H9 (cell line): ENCODE results near the gene KIF18B. TPM values are rescaled to one million over a fixed set of nuclear protein-coding genes. Genes with fewer than 3 reads are reported as not detected.

Experiments
- DNase-seq: peaks from one replicate; pipeline ENCODE4 v3.0.0-alpha.2; 2017
- H2AFZ ChIP-seq: one replicate; pipeline ENCODE4 v1.6.1; 2013; ENCODE audit warnings: mild to moderate bottlenecking, low read length, control low read depth, moderate library complexity
- H2AK5ac ChIP-seq: 2 replicates; pipeline ENCODE4 v1.6.1; 2013; ENCODE audit warnings: low read length, control low read depth, mixed read lengths; ENCODE audit not compliant: insufficient read length
- H2BK120ac ChIP-seq: one replicate; pipeline ENCODE4 v1.6.1; 2013; ENCODE audit warnings: low read depth, mild to moderate bottlenecking, low read length, control low read depth, inconsistent platforms; ENCODE audit not compliant: poor library complexity, severe bottlenecking
- H2BK12ac ChIP-seq: 2 replicates; pipeline ENCODE4 v1.6.1; 2013; ENCODE audit warnings: low read length, control low read depth, mixed read lengths, low read depth; ENCODE audit not compliant: insufficient read length
- H2BK15ac ChIP-seq: 2 replicates; pipeline ENCODE4 v1.6.1; 2013; ENCODE audit warnings: low read depth, low read length, control low read depth
- H2BK20ac ChIP-seq: one replicate; pipeline ENCODE4 v1.6.1; 2013; ENCODE audit warnings: low read depth, mild to moderate bottlenecking, low read length, control low read depth, inconsistent platforms; ENCODE audit not compliant: poor library complexity, severe bottlenecking
- H2BK5ac ChIP-seq: 2 replicates; pipeline ENCODE4 v1.6.1; 2013; ENCODE audit warnings: low read length, control low read depth, mixed read lengths; ENCODE audit not compliant: insufficient read length
- H3K14ac ChIP-seq: 2 replicates; pipeline ENCODE4 v1.6.1; 2013; ENCODE audit warnings: low read length, control low read depth; ENCODE audit not compliant: insufficient read depth
- H3K18ac ChIP-seq: 2 replicates; pipeline ENCODE4 v1.6.1; 2013; ENCODE audit warnings: low read depth, mild to moderate bottlenecking, mixed read lengths, low read length, control low read depth; ENCODE audit not compliant: insufficient read length
- H3K23ac ChIP-seq: 2 replicates; pipeline ENCODE4 v1.6.1; 2013; ENCODE audit warnings: low read length, control low read depth, mixed read lengths, low read depth; ENCODE audit not compliant: insufficient read length
- H3K23me2 ChIP-seq: 2 replicates; pipeline ENCODE4 v1.6.1; 2013; ENCODE audit warnings: low read depth, mild to moderate bottlenecking, mixed read lengths, low read length, control low read depth; ENCODE audit not compliant: insufficient read length, poor library complexity, severe bottlenecking
- H3K27ac ChIP-seq: 2 replicates; pipeline ENCODE4 v1.5.1; 2013; ENCODE audit warnings: low read length, control low read depth, mixed read lengths, low read depth; ENCODE audit not compliant: insufficient read length
- H3K27me3 ChIP-seq: 2 replicates; pipeline ENCODE4 v1.6.1; 2013; ENCODE audit warnings: low read length, control low read depth, inconsistent platforms; ENCODE audit not compliant: insufficient read depth
- H3K4ac ChIP-seq: 2 replicates; pipeline ENCODE4 v1.6.1; 2013; ENCODE audit warnings: low read depth, mild to moderate bottlenecking, control low read depth, inconsistent platforms, low read length, moderate library complexity
- H3K4me1 ChIP-seq: 2 replicates; pipeline ENCODE4 v1.6.1; 2013; ENCODE audit warnings: low read length, control low read depth, inconsistent platforms; ENCODE audit not compliant: insufficient read depth
- H3K4me2 ChIP-seq: 2 replicates; pipeline ENCODE4 v1.6.1; 2013; ENCODE audit warnings: low read length, control low read depth, mixed read lengths; ENCODE audit not compliant: insufficient read length, insufficient read depth
- H3K56ac ChIP-seq: 2 replicates; pipeline ENCODE4 v1.6.1; 2013; ENCODE audit warnings: low read depth, mild to moderate bottlenecking, mixed read lengths, low read length, control low read depth; ENCODE audit not compliant: insufficient read length
- H3K79me1 ChIP-seq: 2 replicates; pipeline ENCODE4 v1.6.1; 2013; ENCODE audit warnings: low read depth, mild to moderate bottlenecking, moderate library complexity, low read length, control low read depth, inconsistent platforms; ENCODE audit not compliant: insufficient read depth, poor library complexity, severe bottlenecking
- H3K79me2 ChIP-seq: 2 replicates; pipeline ENCODE4 v1.6.1; 2013; ENCODE audit warnings: low read length, control low read depth, inconsistent platforms; ENCODE audit not compliant: insufficient read depth
- H3K9ac ChIP-seq: 2 replicates; pipeline ENCODE4 v1.6.1; 2013; ENCODE audit warnings: low read length, control low read depth, mixed read lengths; ENCODE audit not compliant: insufficient read length; ENCODE audit errors: extremely low read depth
- H3K9me3 ChIP-seq: one replicate; pipeline ENCODE4 v1.6.1; 2013; ENCODE audit warnings: low read depth, low read length, inconsistent platforms; ENCODE audit not compliant: control insufficient read depth
- H3T11ph ChIP-seq: one replicate; pipeline ENCODE4 v1.6.1; 2013; ENCODE audit warnings: mild to moderate bottlenecking, low read length, control low read depth, inconsistent platforms
- H4K20me1 ChIP-seq: one replicate; pipeline ENCODE4 v1.6.1; 2013; ENCODE audit not compliant: control insufficient read depth, insufficient read length, insufficient read depth
- H4K5ac ChIP-seq: 2 replicates; pipeline ENCODE4 v1.6.1; 2013; ENCODE audit warnings: low read depth, mild to moderate bottlenecking, mixed read lengths, low read length, control low read depth; ENCODE audit not compliant: insufficient read length
- H4K8ac ChIP-seq: replicated peaks from 2 replicates; pipeline ENCODE4 v1.6.1; 2013; ENCODE audit warnings: low read length, control low read depth, mixed read lengths, low read depth; ENCODE audit not compliant: insufficient read length
- H4K91ac ChIP-seq: 2 replicates; pipeline ENCODE4 v1.6.1; 2013; ENCODE audit warnings: low read depth, mild to moderate bottlenecking, moderate library complexity, mixed read lengths, low read length, control low read depth; ENCODE audit not compliant: insufficient read length
- H3K27ac Mint-ChIP-seq, 3 experiments: 2 replicates in 2 of 3; 3 replicates in 1 of 3; pipeline ENCODE4 v1.8.0; 2020 to 2021; ENCODE audit warnings: mixed read lengths in 3 of 3, mild to moderate bottlenecking in 1 of 3, moderate library complexity in 1 of 3
- H3K27me3 Mint-ChIP-seq: 2 replicates; pipeline ENCODE4 v1.8.0; 2021; ENCODE audit warnings: low read depth, mild to moderate bottlenecking, moderate library complexity, mixed read lengths
- H3K36me3 Mint-ChIP-seq, 3 experiments: 2 replicates in 2 of 3; 3 replicates in 1 of 3; pipeline ENCODE4 v1.8.0; 2020 to 2021; ENCODE audit warnings: low read depth in 3 of 3, mixed read lengths in 3 of 3; ENCODE audit not compliant: insufficient read depth in 1 of 3
- H3K4me1 Mint-ChIP-seq, 2 experiments: 2 replicates each; pipeline ENCODE4 v1.8.0; 2020; ENCODE audit warnings: mixed read lengths in 2 of 2
- H3K4me3 Mint-ChIP-seq, 2 experiments: 2 replicates in 1 of 2; 3 replicates in 1 of 2; pipeline ENCODE4 v1.8.0; 2020 to 2021; ENCODE audit warnings: mild to moderate bottlenecking in 2 of 2, mixed read lengths in 2 of 2, moderate library complexity in 1 of 2
- H3K9me3 Mint-ChIP-seq, 2 experiments: 2 replicates in 1 of 2; 3 replicates in 1 of 2; pipeline ENCODE4 v1.8.0; 2020; ENCODE audit warnings: mild to moderate bottlenecking in 2 of 2, mixed read lengths in 2 of 2, moderate library complexity in 1 of 2
- WGBS: extraction: QIAGEN DNeasy Blood & Tissue Kit; methylation state at CpG from one replicate; pipeline ENCODE4 v1.1.7; 2013; ENCODE audit warnings: missing lambda C conversion rate, low lambda C conversion rate, mixed read lengths; ENCODE audit not compliant: insufficient read length; ENCODE audit errors: extremely low coverage; 5-methylcytosine and 5-hydroxymethylcytosine counted together
- total RNA-seq: library from RNA; stranded (reverse); gene quantifications from 2 replicates; pipeline ENCODE4 v1.2.1, GENCODE V29; 2021
- TF ChIP-seq, protein P1 (sequence below): fragments of 200-600 bp; sonication (generic); conservative IDR thresholded peaks from 3 replicates; pipeline ENCODE4 v1.8.0; 2021; ENCODE audit warnings: antibody characterized with exemption, mild to moderate bottlenecking

Gene KIF18B
- total RNA-seq, 1 experiment from 2014 or later: 51.8 TPM

DNA sequence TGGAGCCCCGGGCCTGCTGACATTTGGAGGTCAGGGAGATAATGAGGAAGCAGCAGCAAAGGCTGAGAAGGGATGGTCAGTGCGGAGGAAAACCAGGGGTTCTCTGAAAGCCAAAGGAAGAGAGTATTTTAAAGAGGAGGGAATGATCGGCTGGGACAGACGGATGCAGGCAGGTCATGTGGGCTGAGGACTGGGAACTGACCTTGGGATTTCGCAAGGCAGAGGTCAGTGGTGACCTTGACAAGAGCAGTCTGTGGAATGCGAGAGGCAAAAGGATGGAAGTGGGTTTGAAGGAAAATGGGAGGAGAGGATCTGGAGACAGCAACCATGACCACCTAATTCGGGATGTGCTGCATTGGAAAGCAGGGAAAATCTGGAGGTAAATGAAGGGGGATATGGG lies 58.6 kb downstream of the KIF18B start:
- no peaks in the 10 kb centered on the region for H3K4me1 ChIP-seq
- no peak overlapping the region for H2BK5ac ChIP-seq
- H3K23ac ChIP-seq: no peak overlapping the region
- H2BK12ac ChIP-seq: no peak overlapping the region
- no peak overlapping the region for H3K4me2 ChIP-seq
- H3K14ac ChIP-seq: no peak overlapping the region; the same call in 1 of the 2 replicates
- H3K27me3 ChIP-seq: no peaks in the 10 kb centered on the region
- no peaks in the 10 kb centered on the region for H3K9me3 Mint-ChIP-seq
- peaks cover 27 to 51% (median 30%) of the 10 kb centered on the region in 3 experiments; a peak in 6 of 7 replicates for H3K36me3 Mint-ChIP-seq
- no peak overlapping the region for H3K4ac ChIP-seq
- H2AK5ac ChIP-seq: no peak overlapping the region
- no peaks in the 10 kb centered on the region for H3K23me2 ChIP-seq
- no peak overlapping the region for H3T11ph ChIP-seq
- H4K5ac ChIP-seq: no peak overlapping the region
- no peak overlapping the region for H2BK15ac ChIP-seq
- no peak overlapping the region for H3K18ac ChIP-seq
- no peak overlapping the region for H4K91ac ChIP-seq
- DNase-seq: no peak
- no peak overlapping the region for H4K8ac ChIP-seq
- no peaks in the 10 kb centered on the region for H3K4me1 Mint-ChIP-seq
- no peak overlapping the region for H2BK20ac ChIP-seq
- no peak overlapping the region for H3K56ac ChIP-seq
- no peak overlapping the region for H3K4me3 Mint-ChIP-seq
- H3K27ac ChIP-seq: no peak overlapping the region
- no peak overlapping the region for H2BK120ac ChIP-seq
- H4K20me1 ChIP-seq: no peaks in the 10 kb centered on the region
- H3K79me2 ChIP-seq: peaks cover 2% of the 10 kb centered on the region; the same call in 1 of the 2 replicates
- WGBS: no CpG with 5 or more reads among the region's 7 CpGs
- peaks cover 4% of the 10 kb centered on the region for H3K79me1 ChIP-seq
- no peak overlapping the region for H3K9ac ChIP-seq
- H3K27ac Mint-ChIP-seq: no peak overlapping the region
- no peaks in the 10 kb centered on the region for H3K27me3 Mint-ChIP-seq
- H2AFZ ChIP-seq: no peak overlapping the region
- no peaks in the 10 kb centered on the region for H3K9me3 ChIP-seq
- TF ChIP-seq, protein P1, sequence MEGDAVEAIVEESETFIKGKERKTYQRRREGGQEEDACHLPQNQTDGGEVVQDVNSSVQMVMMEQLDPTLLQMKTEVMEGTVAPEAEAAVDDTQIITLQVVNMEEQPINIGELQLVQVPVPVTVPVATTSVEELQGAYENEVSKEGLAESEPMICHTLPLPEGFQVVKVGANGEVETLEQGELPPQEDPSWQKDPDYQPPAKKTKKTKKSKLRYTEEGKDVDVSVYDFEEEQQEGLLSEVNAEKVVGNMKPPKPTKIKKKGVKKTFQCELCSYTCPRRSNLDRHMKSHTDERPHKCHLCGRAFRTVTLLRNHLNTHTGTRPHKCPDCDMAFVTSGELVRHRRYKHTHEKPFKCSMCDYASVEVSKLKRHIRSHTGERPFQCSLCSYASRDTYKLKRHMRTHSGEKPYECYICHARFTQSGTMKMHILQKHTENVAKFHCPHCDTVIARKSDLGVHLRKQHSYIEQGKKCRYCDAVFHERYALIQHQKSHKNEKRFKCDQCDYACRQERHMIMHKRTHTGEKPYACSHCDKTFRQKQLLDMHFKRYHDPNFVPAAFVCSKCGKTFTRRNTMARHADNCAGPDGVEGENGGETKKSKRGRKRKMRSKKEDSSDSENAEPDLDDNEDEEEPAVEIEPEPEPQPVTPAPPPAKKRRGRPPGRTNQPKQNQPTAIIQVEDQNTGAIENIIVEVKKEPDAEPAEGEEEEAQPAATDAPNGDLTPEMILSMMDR: no peak
